GM21786 (cell line): ENCODE results near the gene SPATA22.
"Not testable (repeated sequence)": the region's sequence is repeated elsewhere in the genome, so short reads cannot be mapped to it uniquely, and the experiment has no call there.

Experiments used
- ATAC-seq: cut with Tn5 transposase; IDR thresholded peaks from one replicate; pipeline ENCODE4 v1.9.1; 2021; ENCODE audit not compliant: unreplicated experiment

Gene SPATA22, protein sequence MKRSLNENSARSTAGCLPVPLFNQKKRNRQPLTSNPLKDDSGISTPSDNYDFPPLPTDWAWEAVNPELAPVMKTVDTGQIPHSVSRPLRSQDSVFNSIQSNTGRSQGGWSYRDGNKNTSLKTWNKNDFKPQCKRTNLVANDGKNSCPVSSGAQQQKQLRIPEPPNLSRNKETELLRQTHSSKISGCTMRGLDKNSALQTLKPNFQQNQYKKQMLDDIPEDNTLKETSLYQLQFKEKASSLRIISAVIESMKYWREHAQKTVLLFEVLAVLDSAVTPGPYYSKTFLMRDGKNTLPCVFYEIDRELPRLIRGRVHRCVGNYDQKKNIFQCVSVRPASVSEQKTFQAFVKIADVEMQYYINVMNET

DNA sequence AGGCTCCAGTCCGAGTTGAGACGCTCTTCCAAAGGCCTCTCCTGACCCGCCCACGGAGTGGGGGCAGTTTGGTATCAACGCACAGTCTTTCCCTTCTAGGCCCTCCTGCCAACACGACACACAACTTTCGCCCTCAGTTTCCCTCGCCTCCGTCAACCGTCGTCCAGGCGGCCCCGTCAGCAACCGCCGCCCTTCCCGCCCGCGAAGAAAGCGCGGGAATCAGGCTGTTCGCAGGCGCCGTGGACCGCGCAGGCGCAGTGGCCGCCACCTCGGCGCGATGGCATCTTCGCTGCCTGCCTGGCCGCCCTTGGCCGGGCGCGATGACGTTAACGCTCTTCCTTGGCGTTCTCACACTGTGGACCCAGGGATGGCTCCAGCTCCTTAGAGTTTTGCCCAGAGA, at the start of gene SPATA22:
TSS of gene SPATA22 (minus strand) at position 221 of the 400 bp plus-strand sequence. CDS start 2,494 bp downstream, outside the sequence.
- ATAC-seq: no peak

DNA sequence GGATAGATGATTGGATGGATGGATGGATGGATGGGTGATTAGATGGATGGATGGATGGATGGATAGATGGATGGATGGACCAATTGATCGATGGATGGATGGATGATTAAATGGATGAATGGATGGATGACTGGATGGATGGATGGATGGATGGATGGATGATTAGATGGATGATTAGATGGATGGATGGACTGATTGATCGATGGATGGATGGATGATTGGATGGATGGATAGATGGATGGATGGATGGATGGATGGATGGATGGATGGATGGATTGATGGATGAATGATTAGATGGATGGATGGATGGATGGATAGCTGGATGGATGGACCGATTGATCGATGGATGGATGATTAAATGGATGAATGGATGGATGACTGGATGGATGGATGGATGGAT, 47.9 kb upstream of the SPATA22 start:
- not testable (repeated sequence) for ATAC-seq

DNA sequence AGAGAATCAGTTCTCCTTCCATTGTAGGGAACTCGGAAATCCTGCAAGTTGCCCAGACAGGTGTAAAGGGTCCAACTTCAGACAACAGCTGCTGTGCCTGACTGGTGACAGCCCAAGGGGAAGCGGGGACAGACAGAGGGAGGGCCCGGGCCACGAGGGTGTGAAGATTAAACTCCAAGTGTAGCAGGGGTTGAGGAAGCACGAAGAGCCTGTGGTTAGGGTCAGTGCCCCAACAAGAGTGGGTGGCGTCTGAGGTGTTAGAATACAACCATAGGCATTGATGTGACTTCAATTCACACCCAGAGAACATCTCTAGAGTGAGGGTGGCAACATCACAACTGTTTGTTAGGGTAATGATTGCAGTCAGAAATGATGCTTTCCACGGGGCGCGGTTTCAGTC, 43.3 kb upstream of the SPATA22 start:
- no peak for ATAC-seq

DNA sequence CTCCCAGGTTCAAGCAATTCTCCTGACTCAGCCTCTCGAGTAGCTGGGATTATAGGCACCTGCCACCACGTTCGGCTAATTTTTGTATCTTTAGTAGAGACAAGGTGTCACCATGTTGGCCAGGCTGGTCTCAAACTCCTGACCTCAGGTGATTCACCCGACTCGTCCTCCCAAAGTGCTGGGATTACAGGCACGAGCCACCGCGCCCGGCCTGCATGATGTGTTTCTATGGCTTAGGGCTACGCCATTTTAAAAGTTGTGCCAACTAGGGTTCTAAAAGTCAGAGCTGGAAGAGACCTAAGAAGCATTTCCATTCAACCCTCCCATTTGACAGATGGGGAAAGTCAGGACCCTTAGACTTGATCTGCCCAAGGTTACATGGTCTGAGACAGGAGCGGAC, 42.5 kb upstream of the SPATA22 start:
- not testable (repeated sequence) for ATAC-seq

DNA sequence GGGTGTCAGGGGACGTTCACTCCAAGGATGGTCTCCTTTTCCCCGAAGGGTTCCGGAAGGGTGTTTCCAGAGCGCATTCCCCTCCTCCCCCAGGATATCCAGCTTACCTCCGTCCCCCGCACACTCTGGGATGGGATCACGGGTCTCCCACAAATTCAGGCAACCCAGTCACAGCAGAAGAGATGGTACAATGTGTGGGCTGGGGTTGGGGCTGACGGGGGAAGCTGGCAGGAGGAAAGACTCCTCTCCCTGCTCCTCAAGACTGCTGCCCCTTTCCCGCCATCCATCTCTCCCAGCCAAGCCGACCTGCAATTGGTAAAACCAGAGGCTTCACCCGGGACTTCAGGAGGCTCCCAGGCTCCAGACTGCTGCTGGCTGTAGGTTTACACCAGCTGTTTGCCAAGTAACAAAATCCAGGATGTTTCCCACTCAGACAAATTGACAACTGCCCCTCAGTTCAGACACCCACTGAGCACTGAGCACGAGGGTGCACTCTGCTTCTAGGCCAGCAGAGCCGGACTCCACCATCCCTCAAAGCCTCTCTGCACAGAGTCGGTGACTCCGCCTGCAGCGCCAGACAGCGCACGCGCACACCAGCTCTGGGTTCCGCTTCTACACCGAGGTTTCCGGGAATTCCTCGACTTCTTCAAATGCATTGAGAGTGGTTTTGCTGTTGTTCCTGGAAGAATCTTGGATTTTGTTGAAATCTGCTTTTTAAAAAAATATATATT, 41.9 kb upstream of the SPATA22 start:
- no peak for ATAC-seq

DNA sequence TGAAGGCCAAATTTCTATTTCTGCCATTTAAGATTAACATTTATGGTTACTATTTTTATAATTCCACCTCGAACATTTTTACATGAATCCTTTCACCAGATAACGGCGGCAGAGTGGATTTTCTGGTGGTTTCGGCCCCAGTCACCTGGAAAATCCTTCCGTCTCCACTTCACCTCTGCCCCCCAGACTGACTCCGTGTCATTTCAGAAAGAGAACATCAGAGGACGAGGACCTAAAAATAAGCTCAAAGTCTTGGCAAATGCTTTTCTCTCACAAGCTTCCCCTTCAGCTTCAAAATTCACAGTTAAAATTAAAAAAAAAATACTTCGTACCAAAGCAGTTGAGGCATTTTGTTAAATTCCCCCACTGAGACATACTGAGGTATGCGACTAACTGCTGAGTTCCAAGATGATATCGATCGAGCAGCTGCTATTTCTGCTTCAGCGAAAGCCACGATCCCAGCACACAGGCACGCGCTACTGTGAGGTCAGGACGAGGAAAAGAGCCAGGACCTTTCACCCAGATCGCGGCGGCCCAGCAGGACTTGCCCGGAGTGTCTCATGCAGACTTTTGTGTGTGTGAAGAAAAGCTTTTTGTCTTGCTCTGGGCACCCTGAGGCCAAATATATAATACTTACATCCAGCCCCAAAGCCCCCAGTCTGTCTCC, 41.0 kb upstream of the SPATA22 start:
- ATAC-seq: no peak

DNA sequence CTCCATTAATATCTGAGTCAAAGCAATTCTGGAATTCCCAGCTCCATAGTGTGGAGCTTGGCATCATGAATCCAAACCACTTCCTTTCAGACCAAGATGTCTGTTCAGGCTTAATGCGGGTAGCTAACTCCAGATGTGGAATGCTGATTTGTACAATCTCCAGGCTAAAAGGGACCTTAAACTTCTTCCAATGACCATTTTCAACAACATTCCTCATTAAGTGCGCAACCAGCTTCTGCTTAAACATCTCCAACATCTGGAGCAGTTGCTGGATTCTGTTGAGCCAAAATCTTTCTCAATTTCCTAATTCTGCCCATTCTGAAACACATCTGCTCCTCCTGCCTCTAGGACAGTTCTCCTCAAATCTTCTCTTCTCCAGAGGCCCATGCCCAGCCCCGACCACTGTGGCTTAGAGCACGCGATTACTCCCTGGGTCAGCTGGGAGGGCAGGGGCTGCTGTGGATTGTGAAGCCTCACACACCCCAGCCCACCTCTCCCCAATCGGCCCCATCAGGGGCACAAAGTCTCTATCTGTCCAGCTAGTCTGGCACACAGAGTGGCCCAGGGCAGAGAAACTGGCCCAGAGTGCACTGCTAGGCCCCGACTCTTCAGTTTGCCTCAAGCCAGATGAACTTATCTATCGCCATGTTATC, 40.4 kb upstream of the SPATA22 start:
- ATAC-seq: no peak

DNA sequence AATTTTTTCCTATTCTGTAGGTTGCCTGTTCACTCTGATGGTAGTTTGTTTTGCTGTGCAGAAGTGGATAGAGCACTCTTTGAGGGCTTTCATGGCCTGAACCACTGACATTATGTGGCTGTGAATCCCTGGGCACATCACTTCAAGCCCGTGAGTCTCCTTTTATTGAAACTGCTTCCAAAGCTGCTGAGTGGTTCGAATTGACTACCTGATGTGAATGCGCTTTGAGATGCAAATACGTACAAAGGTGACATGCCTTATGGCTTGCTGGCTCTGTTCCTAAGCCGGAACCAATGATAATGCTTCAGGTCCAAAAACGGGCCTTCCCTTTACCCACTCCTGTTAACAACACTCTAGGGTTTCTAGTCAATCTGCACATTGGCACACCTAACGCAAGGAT, 38.5 kb upstream of the SPATA22 start:
- no peak for ATAC-seq

DNA sequence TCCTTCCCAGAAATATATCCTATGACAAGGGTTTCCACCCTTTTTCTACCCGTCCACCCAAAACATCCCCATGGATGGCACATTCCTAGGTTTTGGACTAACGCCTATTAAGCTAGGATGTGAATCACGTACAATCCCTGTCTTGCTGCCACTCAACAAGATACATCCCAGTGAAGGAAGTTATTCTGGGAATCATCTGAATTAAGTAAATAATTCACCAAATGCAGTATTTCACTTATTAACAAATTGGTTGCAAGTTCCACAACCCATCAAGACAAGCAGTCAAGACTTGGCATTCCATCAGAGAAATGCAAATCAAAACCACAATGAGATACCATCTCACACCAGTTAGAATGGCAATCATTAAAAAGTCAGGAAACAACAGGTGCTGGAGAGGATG, 36.2 kb upstream of the SPATA22 start:
- ATAC-seq: no peak

DNA sequence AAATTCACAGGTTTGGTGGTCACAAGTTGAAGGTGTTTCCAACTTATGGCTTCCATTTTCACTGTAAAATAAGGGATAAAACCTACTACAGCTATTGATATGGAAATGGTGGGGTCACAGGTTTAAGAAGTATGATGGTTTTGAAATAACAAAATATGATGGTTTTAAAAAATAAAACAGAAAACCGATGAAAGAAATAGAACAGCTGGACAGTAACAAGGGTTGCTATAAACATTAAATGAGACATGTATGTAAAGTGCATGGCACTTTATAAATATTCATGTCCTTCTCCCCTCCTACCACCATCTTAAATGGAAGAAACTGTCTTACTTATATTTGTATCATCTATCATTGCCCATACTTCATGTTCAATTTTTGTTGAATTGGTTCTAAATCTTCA, 35.5 kb upstream of the SPATA22 start:
- ATAC-seq: no peak

DNA sequence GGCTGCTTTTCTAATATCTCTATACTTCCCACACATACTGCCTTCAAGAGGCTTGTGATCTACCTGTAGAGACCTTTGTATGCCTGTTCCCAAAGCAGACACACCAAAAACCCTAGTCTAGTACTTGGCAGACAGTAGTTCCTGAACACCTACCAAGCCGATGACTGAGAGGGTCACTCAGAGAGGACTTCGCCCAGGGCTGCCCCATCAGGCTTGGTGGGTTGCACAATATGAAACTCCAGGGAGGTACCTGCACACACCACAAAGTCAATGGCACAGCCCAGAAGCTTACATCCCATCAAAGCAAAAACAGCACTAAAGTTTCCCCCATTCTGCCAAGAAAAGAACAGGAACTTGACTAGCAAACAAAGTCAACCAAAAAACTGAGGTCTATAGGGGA, 34.4 kb upstream of the SPATA22 start:
- ATAC-seq: no peak

DNA sequence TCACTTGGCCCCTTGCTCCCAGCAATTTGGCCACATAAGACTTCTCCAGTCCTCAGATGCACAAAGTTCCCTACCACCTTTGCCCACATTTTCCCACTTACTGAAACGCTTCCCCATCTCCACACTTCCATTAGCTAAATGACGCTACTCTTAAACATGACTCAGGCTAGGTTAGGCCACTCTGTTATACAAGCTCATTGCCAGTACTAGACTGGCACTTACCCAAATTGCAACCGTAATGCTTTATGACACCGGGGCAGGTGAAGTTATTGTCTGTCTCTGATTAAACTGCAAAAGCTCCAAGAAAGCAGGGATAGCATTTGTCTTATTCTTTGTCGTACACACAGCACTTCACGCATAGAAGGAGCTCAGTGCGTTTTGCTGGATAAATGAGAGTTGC, 33.4 kb upstream of the SPATA22 start:
- no peak for ATAC-seq

DNA sequence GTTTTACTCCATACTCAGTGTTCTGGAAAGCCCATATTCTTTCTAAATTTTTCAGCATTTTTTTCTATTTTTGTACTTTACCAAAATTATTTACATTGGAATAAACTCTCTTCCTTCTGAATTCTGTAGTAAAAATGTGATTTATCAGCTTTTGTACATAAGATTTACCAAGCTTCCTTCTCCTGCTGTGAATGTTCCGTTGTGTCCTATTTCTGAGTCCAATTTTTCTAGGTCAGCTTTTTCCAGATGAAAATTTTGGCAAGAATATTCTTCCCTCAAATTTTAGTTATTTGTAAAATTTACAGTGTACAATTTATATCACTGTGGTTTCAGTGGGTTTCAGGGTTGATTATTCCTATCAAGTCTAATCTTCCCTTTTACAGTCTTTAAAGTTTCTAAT, 31.7 kb upstream of the SPATA22 start:
- ATAC-seq: no peak

DNA sequence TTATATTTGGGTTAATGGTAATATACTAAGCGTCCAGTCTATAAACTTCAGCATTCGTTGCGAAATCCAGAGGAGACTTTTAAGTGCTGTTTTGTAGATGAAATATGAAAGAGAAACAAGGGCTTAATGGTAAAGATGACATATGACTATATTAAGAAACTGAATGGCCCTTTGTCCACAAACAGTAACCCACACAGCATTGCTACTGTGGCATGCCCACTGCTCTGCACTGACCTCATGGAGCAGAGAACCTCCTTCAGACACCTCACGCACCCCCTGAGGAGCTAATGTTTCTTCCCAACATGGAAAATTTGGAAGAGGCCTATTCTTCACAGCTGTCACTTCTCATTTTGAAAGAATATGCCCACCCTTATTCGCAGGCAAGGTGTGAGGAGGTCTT, 30.8 kb upstream of the SPATA22 start:
- no peak for ATAC-seq

DNA sequence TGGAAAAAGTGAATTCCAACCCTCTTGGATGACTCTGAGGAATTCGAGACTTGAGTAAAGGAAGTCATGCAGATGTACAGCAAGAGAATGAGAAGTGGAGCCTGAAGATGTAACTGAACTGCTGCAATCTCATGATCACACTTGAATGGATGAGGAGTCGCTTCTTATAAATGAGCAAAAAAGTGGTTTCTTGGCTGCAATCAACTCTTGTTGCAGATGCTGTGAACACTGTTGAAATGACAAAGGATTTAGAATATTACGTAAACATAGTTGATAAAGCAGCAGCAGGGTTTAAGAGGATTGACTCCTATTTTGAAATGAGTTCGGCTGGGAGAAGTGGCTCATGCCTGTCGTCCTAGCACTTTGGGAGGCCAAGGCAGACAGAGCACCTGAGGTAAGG, 29.7 kb upstream of the SPATA22 start:
- no peak for ATAC-seq

DNA sequence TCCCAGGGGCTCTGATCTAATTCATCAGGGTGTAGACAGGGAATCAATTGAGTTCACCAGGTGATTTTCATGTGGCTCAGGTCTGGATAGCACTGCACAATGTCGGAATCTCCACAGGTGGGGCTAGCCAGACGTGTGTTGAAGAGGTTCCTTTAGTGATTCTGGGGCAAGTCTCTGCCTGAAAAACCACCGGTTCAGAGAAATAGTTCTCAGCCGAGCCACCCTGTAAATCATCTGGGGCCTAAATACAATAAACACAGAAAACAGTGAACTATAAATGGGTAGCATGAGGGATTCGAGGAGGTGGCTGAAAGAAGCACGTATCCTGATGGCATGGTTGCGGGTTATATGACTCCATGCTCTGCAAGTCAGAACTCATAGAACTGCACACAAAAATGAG, 25.5 kb upstream of the SPATA22 start:
- no peak for ATAC-seq

DNA sequence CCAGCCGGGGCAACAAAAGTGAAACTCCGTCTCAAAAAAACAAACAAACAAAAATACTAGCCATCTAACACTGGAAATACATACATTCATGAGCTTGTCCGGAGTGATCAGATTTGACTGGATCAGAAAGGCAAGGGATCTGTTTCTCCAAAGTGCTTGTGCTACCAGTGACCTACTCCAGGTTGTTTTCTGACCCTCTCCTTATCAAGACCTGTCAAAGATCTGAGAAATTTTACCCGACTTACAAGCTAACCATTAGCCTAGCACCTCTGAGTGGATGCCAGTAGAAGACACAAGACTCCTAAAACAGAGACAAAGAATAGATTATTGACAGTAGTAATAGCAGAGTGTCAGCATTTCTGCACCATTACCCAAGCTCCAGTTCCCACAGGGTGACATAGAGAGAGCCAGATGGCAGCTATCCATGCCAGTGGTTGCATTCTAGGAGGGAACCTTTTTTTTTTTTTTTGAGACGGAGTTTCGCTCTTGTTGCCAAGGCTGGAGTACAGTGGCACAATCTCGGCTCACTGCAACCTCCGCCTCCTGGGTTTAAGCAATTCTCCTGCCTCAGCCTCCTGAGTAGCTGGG, 14.0 kb upstream of the SPATA22 start:
- ATAC-seq: no peak

DNA sequence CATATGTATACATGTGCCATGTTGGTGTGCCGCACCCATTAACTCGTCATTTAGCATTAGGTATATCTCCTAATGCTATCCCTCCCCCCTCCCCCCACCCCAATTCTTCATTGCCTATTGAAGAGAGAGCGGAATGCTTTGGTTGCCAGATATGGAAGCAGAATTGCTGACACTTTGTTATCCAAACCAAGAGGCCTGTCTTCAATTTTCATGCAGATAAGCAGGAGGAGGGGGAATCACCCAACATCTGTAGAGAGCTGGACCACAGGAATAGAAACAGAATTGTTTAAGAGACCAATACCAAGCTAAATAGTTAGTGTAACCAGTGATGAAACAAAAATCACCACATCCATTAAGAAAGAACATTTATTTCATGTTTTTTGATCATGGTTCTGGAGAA, 11.2 kb upstream of the SPATA22 start:
- no peak for ATAC-seq

DNA sequence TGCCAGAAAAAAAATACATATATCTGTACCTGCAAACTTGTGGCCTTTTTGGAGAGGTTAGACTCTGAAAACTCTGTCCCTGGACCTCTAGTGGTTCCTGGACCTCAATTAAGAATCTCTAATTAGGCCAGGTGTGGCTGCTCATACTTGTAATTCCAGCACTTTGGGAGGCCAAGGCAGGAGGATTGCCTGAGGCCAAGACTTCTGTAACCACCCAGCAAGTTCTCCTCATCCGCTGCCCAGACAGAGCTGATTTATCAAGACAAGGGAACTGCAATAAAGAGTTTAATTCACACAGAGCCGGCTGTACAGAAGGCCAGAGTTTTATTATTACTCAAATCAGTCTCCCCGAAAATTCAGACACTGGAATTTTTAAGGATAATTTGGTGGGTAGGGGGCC, 8.4 kb upstream of the SPATA22 start:
- ATAC-seq: no peak

DNA sequence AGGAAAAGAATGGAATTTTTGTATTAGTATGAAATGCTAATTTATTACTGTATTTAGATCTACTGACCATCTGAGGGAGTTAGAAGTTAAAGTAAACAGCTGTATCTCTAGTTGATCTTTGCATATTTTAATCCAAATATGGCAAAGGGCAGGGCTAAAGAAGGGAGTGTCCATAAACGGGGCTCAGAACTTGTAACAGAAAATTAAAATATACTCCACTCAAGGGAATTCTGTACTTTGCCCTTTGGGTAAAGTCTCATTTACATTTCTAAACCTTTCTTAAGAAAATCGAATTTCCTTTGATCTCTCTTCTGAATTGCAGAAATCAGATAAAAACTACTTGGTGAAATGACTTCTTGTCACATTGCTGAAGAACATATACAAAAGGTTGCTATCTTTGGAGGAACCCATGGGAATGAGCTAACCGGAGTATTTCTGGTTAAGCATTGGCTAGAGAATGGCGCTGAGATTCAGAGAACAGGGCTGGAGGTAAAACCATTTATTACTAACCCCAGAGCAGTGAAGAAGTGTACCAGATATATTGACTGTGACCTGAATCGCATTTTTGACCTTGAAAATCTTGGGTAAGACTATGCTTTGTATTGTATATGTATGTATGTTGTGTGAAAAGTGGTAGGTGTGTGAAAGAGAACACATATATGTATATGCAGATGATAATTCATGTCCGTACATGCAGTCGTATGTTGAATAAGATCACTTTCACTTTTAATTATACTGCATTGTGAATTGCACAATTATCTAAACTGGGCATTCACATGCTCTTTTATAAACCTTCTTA, 4.4 kb upstream of the SPATA22 start, which contains the start of gene ASPA:
TSS of gene ASPA (plus strand) at position 186 of the 799 bp plus-strand sequence. CDS start at position 349, 163 bp downstream.
- no peak for ATAC-seq
